Keratinocyte (primary cell): Measurements from ENCODE around the gene CCT6A. TPM values are rescaled to one million over a fixed set of nuclear protein-coding genes. Genes with fewer than 3 reads are reported as not detected.
"Not testable (repeated sequence)": the region's sequence is repeated elsewhere in the genome, so short reads cannot be mapped to it uniquely, and the experiment has no call there.

Experiments
- DNase-seq: peaks from one replicate; pipeline ENCODE4 v3.0.0-alpha.2; 2011; ENCODE audit warnings: low read depth, missing footprints, low spot score
- FAIRE-seq: peaks from 2 replicates; lab custom pipeline; 2011; peaks lifted over from hg19 to GRCh38; lab: Jason Lieb, UNC
- H2AFZ ChIP-seq: 2 replicates; pipeline ENCODE4 v1.6.0; 2012; ENCODE audit warnings: low read length, control low read depth, inconsistent platforms; ENCODE audit not compliant: control insufficient read depth
- H3K27ac ChIP-seq: 2 replicates; pipeline ENCODE4 v1.5.1; 2011; ENCODE audit warnings: low read length; ENCODE audit not compliant: control insufficient read depth, insufficient read depth
- H3K27me3 ChIP-seq: 3 replicates; pipeline ENCODE4 v1.6.0; 2011; ENCODE audit warnings: low read length; ENCODE audit not compliant: control insufficient read depth, insufficient read depth; ENCODE audit errors: extremely low read depth
- H3K36me3 ChIP-seq, 2 experiments: 2 replicates in 1 of 2; 3 replicates in 1 of 2; pipeline ENCODE4 v1.5.1; 2011; ENCODE audit warnings: low read length in 2 of 2, mild to moderate bottlenecking in 1 of 2; ENCODE audit not compliant: control insufficient read depth in 2 of 2, insufficient read depth in 2 of 2; ENCODE audit errors: extremely low read depth in 1 of 2
- H3K4me1 ChIP-seq: 3 replicates; pipeline ENCODE4 v1.5.1; 2011; ENCODE audit warnings: low read length; ENCODE audit not compliant: control insufficient read depth, insufficient read depth; ENCODE audit errors: extremely low read depth
- H3K4me2 ChIP-seq: 3 replicates; pipeline ENCODE4 v1.6.0; 2011; ENCODE audit warnings: low read depth, low read length; ENCODE audit not compliant: control insufficient read depth, insufficient read depth; ENCODE audit errors: extremely low read depth
- H3K4me3 ChIP-seq, 3 experiments: fragments of 200-600 bp in 1 of 3; sonication (generic) in 1 of 3; 2 replicates in 2 of 3; 3 replicates in 1 of 3; pipeline ENCODE4 v1.5.1; 2011 to 2016; ENCODE audit warnings: low read length in 3 of 3, mild to moderate bottlenecking in 3 of 3, control low read depth in 2 of 3, inconsistent platforms in 1 of 3, low read depth in 1 of 3, mixed read lengths in 1 of 3, mixed run types in 1 of 3, moderate library complexity in 1 of 3; ENCODE audit not compliant: control insufficient read depth in 2 of 3, insufficient read depth in 2 of 3; ENCODE audit errors: extremely low read depth in 1 of 3
- H3K79me2 ChIP-seq: 2 replicates; pipeline ENCODE4 v1.6.0; 2012; ENCODE audit warnings: low read length; ENCODE audit not compliant: control insufficient read depth, insufficient read depth
- H3K9ac ChIP-seq: 3 replicates; pipeline ENCODE4 v1.6.0; 2011; ENCODE audit warnings: low read length; ENCODE audit not compliant: control insufficient read depth, insufficient read depth; ENCODE audit errors: extremely low read depth
- H3K9me1 ChIP-seq: 3 replicates; pipeline ENCODE4 v1.6.0; 2011; ENCODE audit warnings: low read length; ENCODE audit not compliant: control insufficient read depth, insufficient read depth; ENCODE audit errors: extremely low read depth
- H3K9me3 ChIP-seq: 2 replicates; pipeline ENCODE4 v1.5.1; 2012; ENCODE audit warnings: low read depth, low read length; ENCODE audit not compliant: control insufficient read depth
- H4K20me1 ChIP-seq: 3 replicates; pipeline ENCODE4 v1.6.0; 2011; ENCODE audit warnings: low read length; ENCODE audit not compliant: control insufficient read depth, insufficient read depth; ENCODE audit errors: extremely low read depth
- CTCF ChIP-seq, 3 experiments: IDR thresholded peaks in 1 of 3; conservative IDR thresholded peaks in 1 of 3; optimal IDR thresholded peaks in 1 of 3; 2 replicates in 2 of 3; 3 replicates in 1 of 3; pipeline versions ENCODE3 to v1.5.1; 2011; ENCODE audit warnings: low read length in 3 of 3, mild to moderate bottlenecking in 3 of 3, moderate library complexity in 2 of 3, control low read depth in 1 of 3, inconsistent platforms in 1 of 3; ENCODE audit not compliant: insufficient read depth in 2 of 3; ENCODE audit errors: extremely low read depth in 1 of 3
- EZH2 ChIP-seq: IDR thresholded peaks from one replicate; pipeline ENCODE4 v1.6.1; 2012; ENCODE audit warnings: inconsistent platforms, mild to moderate bottlenecking, low read length, moderate library complexity
- dilution Hi-C: fragments of 300-500 bp; cut with MboI; formaldehyde crosslinking; loops from one replicate; pipeline ENCODE4 v1.7.0; 2020; ENCODE audit warnings: low sequenced_read_pairs; ENCODE audit not compliant: extremely low pct_ligation_motif_present
- polyA plus RNA-seq, 5 experiments: library from polyadenylated mRNA; depleted of rRNA in 3 of 5; stranded (reverse) in 3 of 5; stranded (forward) in 1 of 5; unstranded in 1 of 5; fragments of >200 nt; gene quantifications; 1 replicate in 1 of 5; 2 replicates in 3 of 5; 3 replicates in 1 of 5; pipeline versions ENCODE4 v1.2.1 to v1.2.3, GENCODE V29; 2011 to 2012; ENCODE audit warnings: missing spikeins in 2 of 5, low read depth in 1 of 5, low replicate concordance in 1 of 5

Gene CCT6A
- polyA plus RNA-seq, 1 donor (not counting 4 experiments of a cell fraction or from before 2014, with no cell fraction given) = 403 TPM

GRCh38 chr7:56092789-56093531, 41.4 kb downstream of the CCT6A start, which contains the start of gene PHKG1:
Gene PHKG1 (minus strand): TSS chr7:56092952. CDS start chr7:56088941, 4,011 bp downstream.
- FAIRE-seq (peak; percentile 29), DNase-seq (no peak)
- dilution Hi-C loops = no loop called here
- H3K79me2 ChIP-seq = no peaks in the 10 kb centered on the region
- H3K9me1 ChIP-seq = no peaks in the 10 kb centered on the region
- no peaks in the 10 kb centered on the region for H4K20me1 ChIP-seq
- H3K9me3 ChIP-seq = no peaks in the 10 kb centered on the region
- TF ChIP-seq CTCF (optimal IDR thresholded peaks at IDR 0.05 in 1 of 3, IDR thresholded peaks at IDR 0.05 in 1 of 3, conservative IDR thresholded peaks at IDR 0.05 in 1 of 3; ENCODE audit: extremely low read depth in 1 of 3, insufficient read depth in 2 of 3, low read length in 3 of 3) (peak; percentile 31 to 76 (median 51)), EZH2 (no peak)
- H2AFZ ChIP-seq = peak within 1 kb of the TSS; percentile 13
- peaks cover 5% of the 10 kb centered on the region for H3K4me1 ChIP-seq
- no peak within 1 kb of the TSS for H3K9ac ChIP-seq
- H3K4me3 ChIP-seq = no peak within 1 kb of the TSS
- no peak within 1 kb of the TSS for H3K27ac ChIP-seq
- no peaks in the 10 kb centered on the region for H3K27me3 ChIP-seq
- H3K36me3 ChIP-seq = peaks cover 0 to 5% of the 10 kb centered on the region in 2 experiments
- H3K4me2 ChIP-seq = no peak within 1 kb of the TSS

GRCh38 chr7:56097700-56098099, 46.1 kb downstream of the CCT6A start:
- H3K27me3 ChIP-seq = no peaks in the 10 kb centered on the region
- H3K36me3 ChIP-seq = peaks cover 19 to 20% of the 10 kb centered on the region in 2 experiments
- H3K4me2 ChIP-seq = no peak overlapping the region
- no peak overlapping the region for H2AFZ ChIP-seq
- H3K9me1 ChIP-seq = no peaks in the 10 kb centered on the region
- H3K79me2 ChIP-seq = no peaks in the 10 kb centered on the region
- no peak overlapping the region for H3K4me3 ChIP-seq
- H3K9ac ChIP-seq = no peak overlapping the region
- TF ChIP-seq CTCF (optimal IDR thresholded peaks at IDR 0.05 in 1 of 3, IDR thresholded peaks at IDR 0.05 in 1 of 3, conservative IDR thresholded peaks at IDR 0.05 in 1 of 3; ENCODE audit: extremely low read depth in 1 of 3, insufficient read depth in 2 of 3, low read length in 3 of 3) = no peak
- no peak for TF ChIP-seq EZH2
- dilution Hi-C loops = no loop called here
- H4K20me1 ChIP-seq = no peaks in the 10 kb centered on the region
- no peak overlapping the region for H3K27ac ChIP-seq
- peaks cover 4% of the 10 kb centered on the region for H3K4me1 ChIP-seq
- FAIRE-seq = no peak
- no peaks in the 10 kb centered on the region for H3K9me3 ChIP-seq
- DNase-seq = no peak

- H3K9me3 ChIP-seq, H3K79me2 ChIP-seq, DNase-seq, H3K9me1 ChIP-seq, H3K9ac ChIP-seq, H3K27me3 ChIP-seq, H3K27ac ChIP-seq, FAIRE-seq, H3K4me1 ChIP-seq, dilution Hi-C loops, H3K4me3 ChIP-seq, H3K4me2 ChIP-seq, H2AFZ ChIP-seq, H4K20me1 ChIP-seq: not testable (repeated sequence)
- H3K36me3 ChIP-seq = peaks cover 21 to 23% of the 10 kb centered on the region in 2 experiments
These were observed 46.8 kb downstream of the CCT6A start for GRCh38 chr7:56098187-56099008.
